Activated CD8-positive, alpha-beta T cell treated with anti-CD3 and anti-CD28 coated beads for 36 hours (primary cell): ENCODE data around the gene CCNI. TPM values are rescaled to one million over a fixed set of nuclear protein-coding genes. Genes with fewer than 3 reads are reported as not detected.

Source experiments
- ATAC-seq: fragments of 200-7000 bp; cut with Tn5 transposase; one replicate; pipeline ENCODE4 v1.10.0; 2021; ENCODE audit warnings: mild to moderate bottlenecking, moderate library complexity
- CTCF ChIA-PET: fragments of 350-600 bp; sonication (Branson Sonifier 250); formaldehyde crosslinking; loops from one replicate; lab custom pipeline; 2021; ENCODE audit warnings: antibody characterized with exemption; lab: Charles Lee
- POLR2A ChIA-PET: fragments of 350-600 bp; sonication (Branson Sonifier 250); formaldehyde crosslinking; loops from one replicate; lab custom pipeline; 2021; ENCODE audit warnings: antibody characterized with exemption; lab: Charles Lee
- DNase-seq: peaks from one replicate; pipeline ENCODE4 v3.0.0-alpha.2; 2020
- H3K27ac Mint-ChIP-seq: one replicate; pipeline ENCODE4 v1.8.0; 2021; ENCODE audit warnings: mild to moderate bottlenecking, mixed read lengths
- H3K27me3 Mint-ChIP-seq: one replicate; pipeline ENCODE4 v1.8.0; 2021; ENCODE audit warnings: mixed read lengths
- H3K36me3 Mint-ChIP-seq: one replicate; pipeline ENCODE4 v1.8.0; 2021; ENCODE audit warnings: low read depth, mixed read lengths
- H3K4me1 Mint-ChIP-seq: one replicate; pipeline ENCODE4 v1.8.0; 2021; ENCODE audit warnings: low read depth, mixed read lengths
- H3K4me3 Mint-ChIP-seq: one replicate; pipeline ENCODE4 v1.8.0; 2021; ENCODE audit warnings: mild to moderate bottlenecking, moderate library complexity, mixed read lengths
- H3K9me3 Mint-ChIP-seq: one replicate; pipeline ENCODE4 v1.8.0; 2021; ENCODE audit warnings: mixed read lengths
- CTCF ChIP-seq: fragments of 200-600 bp; IDR thresholded peaks from one replicate; pipeline ENCODE4 v1.8.0; 2022; ENCODE audit warnings: antibody characterized with exemption, mild to moderate bottlenecking
- intact Hi-C: fragments of 100-400 bp; cut with micrococcal nuclease; formaldehyde crosslinking; loops from one replicate; pipeline ENCODE4 v1.10.0; 2022
- total RNA-seq, 2 experiments: library from RNA; stranded (reverse); gene quantifications; one replicate each; pipeline ENCODE4 v1.2.3, GENCODE V29; 2021

CCNI gene
- total RNA-seq, 2 experiments from 2014 or later = 257 to 272 TPM

GRCh38 chr4:77025643-77026321 lies 50.0 kb downstream of the CCNI start:
- ATAC-seq = peak; percentile 85
- TF ChIP-seq CTCF = no peak
- intact Hi-C loops = loop anchor here (5.0 kb wide), 1 partner anchor 68 kb away; no protein-coding TSS in a partner anchor
- Mint-ChIP-seq H3K9me3 (no peaks in the 10 kb centered on the region), H3K27me3 (no peaks in the 10 kb centered on the region), H3K4me3 (no peak overlapping the region), H3K36me3 (peaks cover 62% of the 10 kb centered on the region), H3K27ac (peak overlapping the region; percentile 70), H3K4me1 (peaks cover 41% of the 10 kb centered on the region)
- POLR2A ChIA-PET = no interaction called here
- peak; percentile 41 for DNase-seq
- CTCF ChIA-PET = interaction anchor here (0.9 kb wide), 1 partner anchor 20 kb away, joined by 3 read pairs; no protein-coding TSS in a partner anchor

- H3K4me3 Mint-ChIP-seq = no peak overlapping the region
- H3K9me3 Mint-ChIP-seq = no peaks in the 10 kb centered on the region
- ATAC-seq (no peak), DNase-seq (no peak)
- H3K27me3 Mint-ChIP-seq = no peaks in the 10 kb centered on the region
- CTCF ChIA-PET = no interaction called here
- POLR2A ChIA-PET = no interaction called here
- H3K36me3 Mint-ChIP-seq = peaks cover 68% of the 10 kb centered on the region
- H3K27ac Mint-ChIP-seq = no peak overlapping the region
- H3K4me1 Mint-ChIP-seq = peaks cover 34% of the 10 kb centered on the region
- intact Hi-C loops = no loop called here
- no peak for TF ChIP-seq CTCF
Observed at GRCh38 chr4:77023920-77024319, 51.9 kb downstream of the CCNI start.

- no peak for DNase-seq
- intact Hi-C loops = no loop called here
- H3K27ac Mint-ChIP-seq = no peak overlapping the region
- CTCF ChIA-PET = no interaction called here
- POLR2A ChIA-PET = no interaction called here
- no peak for ATAC-seq
- peaks cover 63% of the 10 kb centered on the region for H3K36me3 Mint-ChIP-seq
- H3K4me3 Mint-ChIP-seq = no peak overlapping the region
- no peak for TF ChIP-seq CTCF
- H3K27me3 Mint-ChIP-seq = no peaks in the 10 kb centered on the region
- no peaks in the 10 kb centered on the region for H3K9me3 Mint-ChIP-seq
- H3K4me1 Mint-ChIP-seq = peaks cover 22% of the 10 kb centered on the region
Observed at GRCh38 chr4:77022560-77023179, 53.1 kb downstream of the CCNI start.

GRCh38 chr4:77021614-77022089 lies 54.1 kb downstream of the CCNI start:
- DNase-seq (no peak), ATAC-seq (no peak)
- peaks cover 15% of the 10 kb centered on the region for H3K4me1 Mint-ChIP-seq
- ChIA-PET POLR2A (no interaction called here), CTCF (no interaction called here)
- H3K27me3 Mint-ChIP-seq = no peaks in the 10 kb centered on the region
- intact Hi-C loops = no loop called here
- no peaks in the 10 kb centered on the region for H3K9me3 Mint-ChIP-seq
- TF ChIP-seq CTCF = no peak
- no peak overlapping the region for H3K27ac Mint-ChIP-seq
- peaks cover 62% of the 10 kb centered on the region for H3K36me3 Mint-ChIP-seq
- H3K4me3 Mint-ChIP-seq = no peak overlapping the region

- TF ChIP-seq CTCF = no peak
- H3K4me3 Mint-ChIP-seq = no peak overlapping the region
- POLR2A ChIA-PET = no interaction called here
- CTCF ChIA-PET = interaction anchor here (1.0 to 1.1 kb wide), 2 partner anchors 12 to 107 kb away, joined by 3 read pairs; no protein-coding TSS in a partner anchor
- intact Hi-C loops = no loop called here
- H3K27me3 Mint-ChIP-seq = no peaks in the 10 kb centered on the region
- ATAC-seq (no peak), DNase-seq (no peak)
- H3K9me3 Mint-ChIP-seq = no peaks in the 10 kb centered on the region
- peaks cover 65% of the 10 kb centered on the region for H3K36me3 Mint-ChIP-seq
- H3K27ac Mint-ChIP-seq = no peak overlapping the region
- peaks cover 8% of the 10 kb centered on the region for H3K4me1 Mint-ChIP-seq
Observed at GRCh38 chr4:77020017-77020416, 55.8 kb downstream of the CCNI start.
